GM23338 (cell line): ENCODE measurements around the gene CCDC144A. TPM values are rescaled to one million over a fixed set of nuclear protein-coding genes. Genes with fewer than 3 reads are reported as not detected.
"Not testable (repeated sequence)": the region's sequence is repeated elsewhere in the genome, so short reads cannot be mapped to it uniquely, and the experiment has no call there.

Source experiments
- ATAC-seq: fragments of 200-7000 bp; cut with Tn5 transposase; 3 replicates; pipeline ENCODE4 v1.9.1; 2020
- DNase-seq: peaks from one replicate; pipeline ENCODE4 v3.0.0-alpha.2; 2015; ENCODE audit warnings: low spot score
- H2AFZ ChIP-seq: fragments of 200-600 bp; sonication (generic); 2 replicates; pipeline ENCODE4 v1.8.0; 2016; ENCODE audit warnings: antibody characterized with exemption, mild to moderate bottlenecking, moderate library complexity
- H3F3A ChIP-seq: fragments of 200-600 bp; sonication (generic); replicated peaks from 2 replicates; pipeline ENCODE4 v1.8.0; 2017; ENCODE audit warnings: antibody characterized with exemption, mixed run types, low read depth
- H3K27ac ChIP-seq: fragments of 200-600 bp; sonication (generic); 2 replicates; pipeline ENCODE4 v1.6.1; 2016; ENCODE audit warnings: low read depth
- H3K27me3 ChIP-seq: fragments of 200-600 bp; sonication (generic); 2 replicates; pipeline ENCODE4 v1.8.0; 2016; ENCODE audit warnings: mild to moderate bottlenecking, mixed run types, moderate library complexity; ENCODE audit not compliant: insufficient read depth
- H3K36me3 ChIP-seq: fragments of 200-600 bp; sonication (generic); 2 replicates; pipeline ENCODE4 v1.8.0; 2016; ENCODE audit warnings: mild to moderate bottlenecking; ENCODE audit not compliant: insufficient read depth
- H3K4me1 ChIP-seq: fragments of 200-600 bp; sonication (generic); 2 replicates; pipeline ENCODE4 v1.8.0; 2016; ENCODE audit warnings: mild to moderate bottlenecking, moderate library complexity; ENCODE audit not compliant: insufficient read depth
- H3K4me2 ChIP-seq: fragments of 200-600 bp; sonication (generic); 2 replicates; pipeline ENCODE4 v1.7.1; 2017; ENCODE audit warnings: mixed run types
- H3K4me3 ChIP-seq: fragments of 200-600 bp; sonication (generic); 2 replicates; pipeline ENCODE4 v1.6.1; 2016; ENCODE audit warnings: mixed run types
- H3K79me2 ChIP-seq: fragments of 200-600 bp; sonication (generic); replicated peaks from 2 replicates; pipeline ENCODE4 v1.8.0; 2017; ENCODE audit warnings: mild to moderate bottlenecking; ENCODE audit not compliant: insufficient read depth
- H3K9me2 ChIP-seq: fragments of 200-600 bp; sonication (generic); 2 replicates; pipeline ENCODE4 v1.8.0; 2017; ENCODE audit not compliant: insufficient read depth
- H4K20me1 ChIP-seq: fragments of 200-600 bp; sonication (generic); replicated peaks from 2 replicates; pipeline ENCODE4 v1.8.0; 2017; ENCODE audit warnings: mild to moderate bottlenecking; ENCODE audit not compliant: insufficient read depth
- H3K27ac Mint-ChIP-seq: 2 replicates; pipeline ENCODE4 v1.8.0; 2020; ENCODE audit warnings: inconsistent platforms, mild to moderate bottlenecking, moderate library complexity, mixed read lengths
- H3K27me3 Mint-ChIP-seq: 3 replicates; pipeline ENCODE4 v1.8.0; 2022; ENCODE audit warnings: low read depth, mild to moderate bottlenecking, moderate library complexity, mixed read lengths, inconsistent platforms; ENCODE audit not compliant: insufficient read depth, poor library complexity
- H3K36me3 Mint-ChIP-seq: 3 replicates; pipeline ENCODE4 v1.8.0; 2021; ENCODE audit warnings: low read depth, mild to moderate bottlenecking, inconsistent platforms, moderate library complexity, mixed read lengths
- H3K4me1 Mint-ChIP-seq: 3 replicates; pipeline ENCODE4 v1.8.0; 2020; ENCODE audit warnings: mild to moderate bottlenecking, inconsistent platforms, mixed read lengths
- H3K4me3 Mint-ChIP-seq: 3 replicates; pipeline ENCODE4 v1.8.0; 2021; ENCODE audit warnings: moderate library complexity, mild to moderate bottlenecking, inconsistent platforms, mixed read lengths
- H3K9me3 Mint-ChIP-seq: 3 replicates; pipeline ENCODE4 v1.8.0; 2020; ENCODE audit warnings: moderate library complexity, mild to moderate bottlenecking, inconsistent platforms, mixed read lengths
- CREB1 ChIP-seq: fragments of 250-450 bp; sonication (Bioruptor Pico); IDR thresholded peaks from 2 replicates; pipeline ENCODE4 v1.5.0; 2020; ENCODE audit warnings: low read depth, mild to moderate bottlenecking, moderate library complexity
- CTCF ChIP-seq, 2 experiments: fragments of 200-600 bp in 1 of 2; sonication (generic) in 1 of 2; conservative IDR thresholded peaks; 2 replicates each; pipeline versions ENCODE4 v1.5.1 to v1.6.1; 2016 to 2017; ENCODE audit warnings: antibody characterized with exemption in 2 of 2, low read depth in 2 of 2, mild to moderate bottlenecking in 2 of 2, moderate library complexity in 1 of 2
- ETS1 ChIP-seq: IDR thresholded peaks from 2 replicates; pipeline ENCODE4 v1.6.1; 2016; ENCODE audit warnings: antibody characterized with exemption
- STAT1 ChIP-seq: IDR thresholded peaks from one replicate; pipeline ENCODE4 v1.6.1; 2016; ENCODE audit warnings: antibody characterized with exemption; ENCODE audit not compliant: unreplicated experiment
- ZNF114 ChIP-seq: fragments of 250-450 bp; sonication (Bioruptor Pico); IDR thresholded peaks from 2 replicates; pipeline ENCODE4 v1.5.0; 2020; ENCODE audit warnings: mild to moderate bottlenecking, moderate library complexity
- polyA plus RNA-seq: library from polyadenylated mRNA; unstranded; fragments of >200 nt; fragmentation: Nextera tagmentation; extraction: Ambion mirVana; gene quantifications from 2 replicates; pipeline ENCODE4 v1.2.1, GENCODE V29; 2016
- small RNA-seq: library from RNA; depleted of rRNA; stranded (forward); fragments of <200 nt; gene quantifications from one replicate; pipeline ENCODE3, GENCODE V24; 2014; ENCODE audit warnings: low replicate concordance
- total RNA-seq: library from RNA; depleted of rRNA; stranded (reverse); fragments of >200 nt; shearing (Covaris generic); gene quantifications from 2 replicates; pipeline ENCODE4 v1.2.3, GENCODE V29; 2014; rRNA removed

Gene CCDC144A
- total and polyA plus RNA-seq, 2 experiments from 2014 or later: 4.2 to 13.9 TPM

GRCh38 chr17:16820979-16821543 lies 131.0 kb downstream of the CCDC144A start (continued):
- TF ChIP-seq STAT1: no peak
- TF ChIP-seq CTCF (conservative IDR thresholded peaks at IDR 0.05; ENCODE audit: low read depth in 2 of 2): no peak
- no peak for TF ChIP-seq ETS1
- TF ChIP-seq ZNF114 (CRISPR knock-in tag): no peak
- TF ChIP-seq CREB1 (CRISPR knock-in tag): no peak

GRCh38 chr17:16822133-16822532 lies 132.1 kb downstream of the CCDC144A start:
- not testable (repeated sequence) for H2AFZ ChIP-seq, H3K4me1 Mint-ChIP-seq, H3K36me3 Mint-ChIP-seq, H4K20me1 ChIP-seq, H3K4me2 ChIP-seq, H3F3A ChIP-seq, H3K27me3 ChIP-seq, H3K36me3 ChIP-seq, H3K9me3 Mint-ChIP-seq, H3K27ac Mint-ChIP-seq, H3K4me1 ChIP-seq, H3K27me3 Mint-ChIP-seq, ATAC-seq, H3K4me3 Mint-ChIP-seq, H3K79me2 ChIP-seq, H3K27ac ChIP-seq, H3K9me2 ChIP-seq, DNase-seq, H3K4me3 ChIP-seq

GRCh38 chr17:16823768-16824406 lies 133.8 kb downstream of the CCDC144A start:
- H3K27ac ChIP-seq, DNase-seq, H3F3A ChIP-seq, H3K27me3 Mint-ChIP-seq, H3K4me2 ChIP-seq, H3K36me3 Mint-ChIP-seq, H2AFZ ChIP-seq, H3K79me2 ChIP-seq, H3K27ac Mint-ChIP-seq, H3K4me3 ChIP-seq, H3K4me1 Mint-ChIP-seq, H3K9me3 Mint-ChIP-seq, H3K4me1 ChIP-seq, H3K4me3 Mint-ChIP-seq, ATAC-seq, H4K20me1 ChIP-seq, H3K36me3 ChIP-seq, H3K9me2 ChIP-seq, H3K27me3 ChIP-seq: not testable (repeated sequence)

Small RNA genes within 50 kb of the gene (small RNA-seq; reads per million reads assigned to genes)
- gene AC022596.1 (not detected), gene RNU6-405P (not detected)

Other genes with a start within 250 kb of the CCDC144A start
- 22.3 and 26.2 TPM in 2 replicates for gene LRRC75A, start 198.0 kb upstream of the CCDC144A start, total RNA-seq
- gene LRRC75A, start 198.0 kb upstream of the CCDC144A start, polyA plus RNA-seq: 5.2 and 5.3 TPM in 2 replicates
- 2.1 and 5.1 TPM in 2 replicates for gene ZNF287, start 121.0 kb upstream of the CCDC144A start, total RNA-seq
- gene ZNF287, start 121.0 kb upstream of the CCDC144A start, polyA plus RNA-seq: 8.0 and 10.1 TPM in 2 replicates
- gene ZNF624, start 36.4 kb upstream of the CCDC144A start, total RNA-seq: 1.7 and 3.9 TPM in 2 replicates
- gene ZNF624, start 36.4 kb upstream of the CCDC144A start, polyA plus RNA-seq: 0.94 and 2.7 TPM in 2 replicates